ENCODE measurements around the gene ARHGAP15. TPM values are rescaled to one million over a fixed set of nuclear protein-coding genes. Genes with fewer than 3 reads are reported as not detected.
A peak's percentile ranks its signal among the peaks of the same experiment; 100 is the strongest.

The ARHGAP15 gene
- total RNA-seq, 3 donors from 2014 or later (not counting 1 experiment from before 2014, with no cell fraction given) = 148 to 168 (median 165) TPM

- Histone ChIP-seq H3K27me3 (ENCODE audit: control insufficient read depth, insufficient read depth, low read length) (no peaks in the 10 kb centered on the region), H3K27ac (ENCODE audit: low read length) (no peak overlapping the region), H3K36me3 (ENCODE audit: control insufficient read depth, insufficient read depth, low read length) (no peaks in the 10 kb centered on the region), H3K4me1 (ENCODE audit: control insufficient read depth, insufficient read depth, low read length) (peaks cover 13% of the 10 kb centered on the region), H3K9me3 (ENCODE audit: control insufficient read depth, insufficient read depth, low read length) (no peaks in the 10 kb centered on the region), H3K4me3 (ENCODE audit: low read length) (no peak overlapping the region)
- intact Hi-C loops (cut with micrococcal nuclease) = no loop called here
- Mint-ChIP-seq H3K27ac (peak overlapping the region; percentile 17 to 50), H3K27me3 (ENCODE audit: low read depth in 2 of 2) (no peaks in the 10 kb centered on the region), H3K9me3 (peaks cover 2% of the 10 kb centered on the region in 2 donors), H3K4me1 (peaks cover 64 to 82% of the 10 kb centered on the region in 2 donors), H3K4me3 (peak overlapping the region; percentile 43), H3K36me3 (peaks cover 7% of the 10 kb centered on the region)
- DNase-seq (no peak), ATAC-seq (no peak)
- TF ChIP-seq CTCF (IDR thresholded peaks at IDR 0.05) = no peak
- WGBS (ENCODE audit: insufficient coverage) = no CpG with 5 or more reads among the region's 2 CpGs
Measured at GRCh38 chr2:143133783-143134182, 4.6 kb downstream of the ARHGAP15 start.

GRCh38 chr2:143138292-143138691 lies 9.1 kb downstream of the ARHGAP15 start:
- Mint-ChIP-seq H3K27ac (peak overlapping the region in 1 of 2 donors; percentile 32), H3K9me3 (peaks cover 2% of the 10 kb centered on the region in 2 donors), H3K4me1 (peaks cover 80 to 81% of the 10 kb centered on the region in 2 donors), H3K36me3 (peaks cover 7% of the 10 kb centered on the region), H3K27me3 (ENCODE audit: low read depth in 2 of 2) (no peaks in the 10 kb centered on the region), H3K4me3 (no peak overlapping the region)
- no peak overlapping the region for H3K27ac ChIP-seq (ENCODE audit: low read length)
- H3K9me3 ChIP-seq (ENCODE audit: control insufficient read depth, insufficient read depth, low read length) = no peaks in the 10 kb centered on the region
- DNase-seq (no peak), ATAC-seq (no peak)
- no peaks in the 10 kb centered on the region for H3K36me3 ChIP-seq (ENCODE audit: control insufficient read depth, insufficient read depth, low read length)
- 67% methylated on average over 3 of the region's 3 CpGs for WGBS (ENCODE audit: insufficient coverage)
- H3K27me3 ChIP-seq (ENCODE audit: control insufficient read depth, insufficient read depth, low read length) = no peaks in the 10 kb centered on the region
- TF ChIP-seq CTCF (IDR thresholded peaks at IDR 0.05) = no peak
- intact Hi-C loops (cut with micrococcal nuclease) = no loop called here
- peaks cover 14% of the 10 kb centered on the region for H3K4me1 ChIP-seq (ENCODE audit: control insufficient read depth, insufficient read depth, low read length)
- no peak overlapping the region for H3K4me3 ChIP-seq (ENCODE audit: low read length)

GRCh38 chr2:143139835-143140393 lies 10.7 kb downstream of the ARHGAP15 start:
- WGBS (ENCODE audit: insufficient coverage) = no CpG with 5 or more reads among the region's 2 CpGs

More at GRCh38 chr2:143139835-143140393, 10.7 kb downstream of the ARHGAP15 start:
- H3K9me3 Mint-ChIP-seq = no peaks in the 10 kb centered on the region
- H3K27me3 Mint-ChIP-seq (ENCODE audit: low read depth in 2 of 2) = no peaks in the 10 kb centered on the region
- H3K4me3 Mint-ChIP-seq = peak overlapping the region; percentile 77
- ATAC-seq (peak; percentile 35 to 68 (median 64)), DNase-seq (no peak)
- peak overlapping the region; percentile 35 to 87 for H3K27ac Mint-ChIP-seq
- H3K36me3 Mint-ChIP-seq = no peaks in the 10 kb centered on the region
- no peaks in the 10 kb centered on the region for H3K9me3 ChIP-seq (ENCODE audit: control insufficient read depth, insufficient read depth, low read length)
- H3K4me3 ChIP-seq (ENCODE audit: low read length) = no peak overlapping the region
- intact Hi-C loops (cut with micrococcal nuclease) = no loop called here
- H3K4me1 Mint-ChIP-seq = peaks cover 81 to 82% of the 10 kb centered on the region in 2 donors
- no peaks in the 10 kb centered on the region for H3K36me3 ChIP-seq (ENCODE audit: control insufficient read depth, insufficient read depth, low read length)
- H3K4me1 ChIP-seq (ENCODE audit: control insufficient read depth, insufficient read depth, low read length) = peaks cover 11% of the 10 kb centered on the region
- no peak for TF ChIP-seq CTCF (IDR thresholded peaks at IDR 0.05)
- H3K27me3 ChIP-seq (ENCODE audit: control insufficient read depth, insufficient read depth, low read length) = no peaks in the 10 kb centered on the region
- peak overlapping the region; percentile 11 for H3K27ac ChIP-seq (ENCODE audit: low read length)

All from natural killer cell (primary cell).